H9 (cell line): Measurements from ENCODE around the gene SYF2. TPM values are rescaled to one million over a fixed set of nuclear protein-coding genes. Genes with fewer than 3 reads are reported as not detected.

Source experiments
- DNase-seq: peaks from one replicate; pipeline ENCODE4 v3.0.0-alpha.2; 2017
- H2AFZ ChIP-seq: one replicate; pipeline ENCODE4 v1.6.1; 2013; ENCODE audit warnings: mild to moderate bottlenecking, low read length, control low read depth, moderate library complexity
- H2AK5ac ChIP-seq: 2 replicates; pipeline ENCODE4 v1.6.1; 2013; ENCODE audit warnings: low read length, control low read depth, mixed read lengths; ENCODE audit not compliant: insufficient read length
- H2BK120ac ChIP-seq: one replicate; pipeline ENCODE4 v1.6.1; 2013; ENCODE audit warnings: low read depth, mild to moderate bottlenecking, low read length, control low read depth, inconsistent platforms; ENCODE audit not compliant: poor library complexity, severe bottlenecking
- H2BK12ac ChIP-seq: 2 replicates; pipeline ENCODE4 v1.6.1; 2013; ENCODE audit warnings: low read length, control low read depth, mixed read lengths, low read depth; ENCODE audit not compliant: insufficient read length
- H2BK15ac ChIP-seq: 2 replicates; pipeline ENCODE4 v1.6.1; 2013; ENCODE audit warnings: low read depth, low read length, control low read depth
- H2BK20ac ChIP-seq: one replicate; pipeline ENCODE4 v1.6.1; 2013; ENCODE audit warnings: low read depth, mild to moderate bottlenecking, low read length, control low read depth, inconsistent platforms; ENCODE audit not compliant: poor library complexity, severe bottlenecking
- H2BK5ac ChIP-seq: 2 replicates; pipeline ENCODE4 v1.6.1; 2013; ENCODE audit warnings: low read length, control low read depth, mixed read lengths; ENCODE audit not compliant: insufficient read length
- H3K14ac ChIP-seq: 2 replicates; pipeline ENCODE4 v1.6.1; 2013; ENCODE audit warnings: low read length, control low read depth; ENCODE audit not compliant: insufficient read depth
- H3K18ac ChIP-seq: 2 replicates; pipeline ENCODE4 v1.6.1; 2013; ENCODE audit warnings: low read depth, mild to moderate bottlenecking, mixed read lengths, low read length, control low read depth; ENCODE audit not compliant: insufficient read length
- H3K23ac ChIP-seq: 2 replicates; pipeline ENCODE4 v1.6.1; 2013; ENCODE audit warnings: low read length, control low read depth, mixed read lengths, low read depth; ENCODE audit not compliant: insufficient read length
- H3K23me2 ChIP-seq: 2 replicates; pipeline ENCODE4 v1.6.1; 2013; ENCODE audit warnings: low read depth, mild to moderate bottlenecking, mixed read lengths, low read length, control low read depth; ENCODE audit not compliant: insufficient read length, poor library complexity, severe bottlenecking
- H3K27ac ChIP-seq: 2 replicates; pipeline ENCODE4 v1.5.1; 2013; ENCODE audit warnings: low read length, control low read depth, mixed read lengths, low read depth; ENCODE audit not compliant: insufficient read length
- H3K27me3 ChIP-seq: 2 replicates; pipeline ENCODE4 v1.6.1; 2013; ENCODE audit warnings: low read length, control low read depth, inconsistent platforms; ENCODE audit not compliant: insufficient read depth
- H3K4ac ChIP-seq: 2 replicates; pipeline ENCODE4 v1.6.1; 2013; ENCODE audit warnings: low read depth, mild to moderate bottlenecking, control low read depth, inconsistent platforms, low read length, moderate library complexity
- H3K4me1 ChIP-seq: 2 replicates; pipeline ENCODE4 v1.6.1; 2013; ENCODE audit warnings: low read length, control low read depth, inconsistent platforms; ENCODE audit not compliant: insufficient read depth
- H3K4me2 ChIP-seq: 2 replicates; pipeline ENCODE4 v1.6.1; 2013; ENCODE audit warnings: low read length, control low read depth, mixed read lengths; ENCODE audit not compliant: insufficient read length, insufficient read depth
- H3K56ac ChIP-seq: 2 replicates; pipeline ENCODE4 v1.6.1; 2013; ENCODE audit warnings: low read depth, mild to moderate bottlenecking, mixed read lengths, low read length, control low read depth; ENCODE audit not compliant: insufficient read length
- H3K79me1 ChIP-seq: 2 replicates; pipeline ENCODE4 v1.6.1; 2013; ENCODE audit warnings: low read depth, mild to moderate bottlenecking, moderate library complexity, low read length, control low read depth, inconsistent platforms; ENCODE audit not compliant: insufficient read depth, poor library complexity, severe bottlenecking
- H3K79me2 ChIP-seq: 2 replicates; pipeline ENCODE4 v1.6.1; 2013; ENCODE audit warnings: low read length, control low read depth, inconsistent platforms; ENCODE audit not compliant: insufficient read depth
- H3K9ac ChIP-seq: 2 replicates; pipeline ENCODE4 v1.6.1; 2013; ENCODE audit warnings: low read length, control low read depth, mixed read lengths; ENCODE audit not compliant: insufficient read length; ENCODE audit errors: extremely low read depth
- H3K9me3 ChIP-seq: one replicate; pipeline ENCODE4 v1.6.1; 2013; ENCODE audit warnings: low read depth, low read length, inconsistent platforms; ENCODE audit not compliant: control insufficient read depth
- H3T11ph ChIP-seq: one replicate; pipeline ENCODE4 v1.6.1; 2013; ENCODE audit warnings: mild to moderate bottlenecking, low read length, control low read depth, inconsistent platforms
- H4K20me1 ChIP-seq: one replicate; pipeline ENCODE4 v1.6.1; 2013; ENCODE audit not compliant: control insufficient read depth, insufficient read length, insufficient read depth
- H4K5ac ChIP-seq: 2 replicates; pipeline ENCODE4 v1.6.1; 2013; ENCODE audit warnings: low read depth, mild to moderate bottlenecking, mixed read lengths, low read length, control low read depth; ENCODE audit not compliant: insufficient read length
- H4K8ac ChIP-seq: replicated peaks from 2 replicates; pipeline ENCODE4 v1.6.1; 2013; ENCODE audit warnings: low read length, control low read depth, mixed read lengths, low read depth; ENCODE audit not compliant: insufficient read length
- H4K91ac ChIP-seq: 2 replicates; pipeline ENCODE4 v1.6.1; 2013; ENCODE audit warnings: low read depth, mild to moderate bottlenecking, moderate library complexity, mixed read lengths, low read length, control low read depth; ENCODE audit not compliant: insufficient read length
- H3K27ac Mint-ChIP-seq, 3 experiments: 2 replicates in 2 of 3; 3 replicates in 1 of 3; pipeline ENCODE4 v1.8.0; 2020 to 2021; ENCODE audit warnings: mixed read lengths in 3 of 3, mild to moderate bottlenecking in 1 of 3, moderate library complexity in 1 of 3
- H3K27me3 Mint-ChIP-seq: 2 replicates; pipeline ENCODE4 v1.8.0; 2021; ENCODE audit warnings: low read depth, mild to moderate bottlenecking, moderate library complexity, mixed read lengths
- H3K36me3 Mint-ChIP-seq, 3 experiments: 2 replicates in 2 of 3; 3 replicates in 1 of 3; pipeline ENCODE4 v1.8.0; 2020 to 2021; ENCODE audit warnings: low read depth in 3 of 3, mixed read lengths in 3 of 3; ENCODE audit not compliant: insufficient read depth in 1 of 3
- H3K4me1 Mint-ChIP-seq, 2 experiments: 2 replicates each; pipeline ENCODE4 v1.8.0; 2020; ENCODE audit warnings: mixed read lengths in 2 of 2
- H3K4me3 Mint-ChIP-seq, 2 experiments: 2 replicates in 1 of 2; 3 replicates in 1 of 2; pipeline ENCODE4 v1.8.0; 2020 to 2021; ENCODE audit warnings: mild to moderate bottlenecking in 2 of 2, mixed read lengths in 2 of 2, moderate library complexity in 1 of 2
- H3K9me3 Mint-ChIP-seq, 2 experiments: 2 replicates in 1 of 2; 3 replicates in 1 of 2; pipeline ENCODE4 v1.8.0; 2020; ENCODE audit warnings: mild to moderate bottlenecking in 2 of 2, mixed read lengths in 2 of 2, moderate library complexity in 1 of 2
- CTCF ChIP-seq: fragments of 200-600 bp; sonication (generic); conservative IDR thresholded peaks from 3 replicates; pipeline ENCODE4 v1.8.0; 2021; ENCODE audit warnings: antibody characterized with exemption, mild to moderate bottlenecking
- WGBS: extraction: QIAGEN DNeasy Blood & Tissue Kit; methylation state at CpG from one replicate; pipeline ENCODE4 v1.1.7; 2013; ENCODE audit warnings: missing lambda C conversion rate, low lambda C conversion rate, mixed read lengths; ENCODE audit not compliant: insufficient read length; ENCODE audit errors: extremely low coverage; 5-methylcytosine and 5-hydroxymethylcytosine counted together
- total RNA-seq: library from RNA; stranded (reverse); gene quantifications from 2 replicates; pipeline ENCODE4 v1.2.1, GENCODE V29; 2021

Gene SYF2
- total RNA-seq, 1 experiment from 2014 or later, result 36.5 TPM

- no peak overlapping the region for H2BK20ac ChIP-seq
- WGBS, result no CpG with 5 or more reads among the region's 5 CpGs
- H2BK15ac ChIP-seq, result no peak overlapping the region
- no peak overlapping the region for H3T11ph ChIP-seq
- no peaks in the 10 kb centered on the region for H4K20me1 ChIP-seq
- no peak overlapping the region for H2BK12ac ChIP-seq
- no peak overlapping the region for H3K27ac ChIP-seq
- no peak overlapping the region for H2BK120ac ChIP-seq
- no peak overlapping the region for H3K4ac ChIP-seq
- Mint-ChIP-seq H3K27me3 (no peaks in the 10 kb centered on the region), H3K27ac (no peak overlapping the region), H3K4me3 (no peak overlapping the region), H3K9me3 (no peaks in the 10 kb centered on the region; a peak in 1 of 5 replicates), H3K4me1 (peaks cover 10 to 19% of the 10 kb centered on the region in 2 experiments), H3K36me3 (no peaks in the 10 kb centered on the region)
- H3K4me2 ChIP-seq, result no peak overlapping the region
- TF ChIP-seq CTCF, result no peak
- H4K5ac ChIP-seq, result no peak overlapping the region
- no peak overlapping the region for H3K18ac ChIP-seq
- no peak overlapping the region for H4K91ac ChIP-seq
- no peaks in the 10 kb centered on the region for H3K79me1 ChIP-seq
- H2AFZ ChIP-seq, result no peak overlapping the region
- no peak overlapping the region for H3K9ac ChIP-seq
- no peak overlapping the region for H4K8ac ChIP-seq
- H3K9me3 ChIP-seq, result no peaks in the 10 kb centered on the region
- no peaks in the 10 kb centered on the region for H3K23me2 ChIP-seq
- no peaks in the 10 kb centered on the region for H3K27me3 ChIP-seq
- H3K4me1 ChIP-seq, result no peaks in the 10 kb centered on the region
- no peak for DNase-seq
- no peaks in the 10 kb centered on the region for H3K79me2 ChIP-seq
- no peak overlapping the region for H2AK5ac ChIP-seq
- no peak overlapping the region for H3K14ac ChIP-seq
- H2BK5ac ChIP-seq, result no peak overlapping the region
- no peak overlapping the region for H3K23ac ChIP-seq
- H3K56ac ChIP-seq, result no peak overlapping the region
These were observed 26.1 kb downstream of the SYF2 start for GRCh38 chr1:25206201-25206600.
